ENCODE data around the gene ATXN7L3. TPM values are rescaled to one million over a fixed set of nuclear protein-coding genes. Genes with fewer than 3 reads are reported as not detected.

The ATXN7L3 gene
- total RNA-seq, 2 experiments from 2014 or later: 116 to 120 TPM

GRCh38 chr17:44229090-44229489 is 29.4 kb upstream of the ATXN7L3 start:
- Mint-ChIP-seq H3K27me3 (ENCODE audit: low read depth) (peaks cover 5% of the 10 kb centered on the region), H3K9me3 (ENCODE audit: insufficient read depth) (no peaks in the 10 kb centered on the region), H3K4me3 (no peak overlapping the region), H3K4me1 (ENCODE audit: low read depth) (no peaks in the 10 kb centered on the region), H3K36me3 (ENCODE audit: low read depth) (no peaks in the 10 kb centered on the region), H3K27ac (no peak overlapping the region)
- POLR2A ChIA-PET: interaction anchor here (0.6 to 2.1 kb wide), 3 partner anchors 8 to 31 kb away, joined by 3 to 9 read pairs (median 6); no protein-coding TSS in a partner anchor
- CTCF ChIA-PET: interaction anchor here (1.2 kb wide), 1 partner anchor 19 kb away, joined by 5 read pairs; no protein-coding TSS in a partner anchor
- DNase-seq: no peak
- ATAC-seq: no peak

GRCh38 chr17:44223541-44224071 is 23.9 kb upstream of the ATXN7L3 start:
- DNase-seq: no peak
- CTCF ChIA-PET: interaction anchor here (4.8 kb wide), 1 partner anchor 13 kb away, joined by 45 read pairs; no protein-coding TSS in a partner anchor
- Mint-ChIP-seq H3K27ac (no peak overlapping the region), H3K27me3 (ENCODE audit: low read depth) (no peaks in the 10 kb centered on the region), H3K36me3 (ENCODE audit: low read depth) (peaks cover 6% of the 10 kb centered on the region), H3K4me3 (no peak overlapping the region), H3K9me3 (ENCODE audit: insufficient read depth) (no peaks in the 10 kb centered on the region), H3K4me1 (ENCODE audit: low read depth) (peaks cover 13% of the 10 kb centered on the region)
- ATAC-seq: no peak
- POLR2A ChIA-PET: interaction anchor here (1.0 kb wide), 1 partner anchor 13 kb away, joined by 3 read pairs; no protein-coding TSS in a partner anchor

- peaks cover 13% of the 10 kb centered on the region for H3K4me1 Mint-ChIP-seq (ENCODE audit: low read depth)
- POLR2A ChIA-PET: interaction anchor here (0.7 to 5.2 kb wide), 8 partner anchors 8 to 163 kb away, joined by 3 to 57 read pairs (median 8); partner anchors contain the start of gene TMUB2
- H3K27ac Mint-ChIP-seq: peak overlapping the region; percentile 80
- peak overlapping the region; percentile 79 for H3K4me3 Mint-ChIP-seq
- no peaks in the 10 kb centered on the region for H3K9me3 Mint-ChIP-seq (ENCODE audit: insufficient read depth)
- CTCF ChIA-PET: interaction anchor here (1.2 to 4.8 kb wide), 8 partner anchors 12 to 123 kb away, joined by 4 to 45 read pairs (median 11); partner anchors contain the start of genes GRN and TMUB2
- H3K27me3 Mint-ChIP-seq (ENCODE audit: low read depth): no peaks in the 10 kb centered on the region
- DNase-seq (peak; percentile 60), ATAC-seq (no peak)
- peaks cover 11% of the 10 kb centered on the region for H3K36me3 Mint-ChIP-seq (ENCODE audit: low read depth)
Observed at GRCh38 chr17:44222112-44222869, 22.6 kb upstream of the ATXN7L3 start.

GRCh38 chr17:44221862-44222111 is 22.1 kb upstream of the ATXN7L3 start:
- Mint-ChIP-seq H3K27ac (peak overlapping the region; percentile 80), H3K36me3 (ENCODE audit: low read depth) (peaks cover 16% of the 10 kb centered on the region), H3K4me3 (peak overlapping the region; percentile 79), H3K4me1 (ENCODE audit: low read depth) (peaks cover 17% of the 10 kb centered on the region), H3K27me3 (ENCODE audit: low read depth) (no peaks in the 10 kb centered on the region), H3K9me3 (ENCODE audit: insufficient read depth) (no peaks in the 10 kb centered on the region)
- DNase-seq (no peak), ATAC-seq (no peak)
- ChIA-PET POLR2A (interaction anchor here (0.7 to 6.6 kb wide), 11 partner anchors 9 to 163 kb away, joined by 3 to 59 read pairs (median 8); partner anchors contain the start of genes SLC25A39 and TMUB2), CTCF (interaction anchor here (0.8 to 4.8 kb wide), 11 partner anchors 9 to 124 kb away, joined by 3 to 45 read pairs (median 8); partner anchors contain the start of genes GRN, HDAC5 and TMUB2)

GRCh38 chr17:44221084-44221861 is 21.6 kb upstream of the ATXN7L3 start:
- peak overlapping the region; percentile 80 for H3K27ac Mint-ChIP-seq
- CTCF ChIA-PET: interaction anchor here (0.7 to 4.8 kb wide), 12 partner anchors 10 to 124 kb away, joined by 3 to 45 read pairs (median 8); partner anchors contain the start of genes GRN, HDAC5 and TMUB2

GRCh38 chr17:44220213-44221083 is 20.8 kb upstream of the ATXN7L3 start:
- Mint-ChIP-seq H3K9me3 (ENCODE audit: insufficient read depth) (no peaks in the 10 kb centered on the region), H3K4me1 (ENCODE audit: low read depth) (peaks cover 29% of the 10 kb centered on the region), H3K36me3 (ENCODE audit: low read depth) (peaks cover 29% of the 10 kb centered on the region), H3K4me3 (peak overlapping the region; percentile 88), H3K27me3 (ENCODE audit: low read depth) (no peaks in the 10 kb centered on the region), H3K27ac (peak overlapping the region; percentile 92)
- ATAC-seq (peak; percentile 6), DNase-seq (peak; percentile 62)
- CTCF ChIA-PET: interaction anchor here (0.7 to 4.8 kb wide), 13 partner anchors 10 to 125 kb away, joined by 3 to 45 read pairs (median 7); partner anchors contain the start of genes GRN and TMUB2
- POLR2A ChIA-PET: interaction anchor here (0.6 to 6.6 kb wide), 15 partner anchors 10 to 105 kb away, joined by 3 to 59 read pairs (median 5); partner anchors contain the start of genes HDAC5, SLC25A39 and TMUB2

More at GRCh38 chr17:44221084-44221861, 21.6 kb upstream of the ATXN7L3 start:
- Mint-ChIP-seq H3K9me3 (ENCODE audit: insufficient read depth) (no peaks in the 10 kb centered on the region), H3K4me3 (peak overlapping the region; percentile 79), H3K4me1 (ENCODE audit: low read depth) (peaks cover 21% of the 10 kb centered on the region), H3K27me3 (ENCODE audit: low read depth) (no peaks in the 10 kb centered on the region), H3K36me3 (ENCODE audit: low read depth) (peaks cover 21% of the 10 kb centered on the region)
- DNase-seq: peak; percentile 78
- ATAC-seq: peak; percentile 35
- POLR2A ChIA-PET: interaction anchor here (0.7 to 6.6 kb wide), 12 partner anchors 9 to 164 kb away, joined by 3 to 59 read pairs (median 6); partner anchors contain the start of genes SLC25A39 and TMUB2

- peak; percentile 75 for DNase-seq
- Mint-ChIP-seq H3K27me3 (ENCODE audit: low read depth) (no peaks in the 10 kb centered on the region), H3K9me3 (ENCODE audit: insufficient read depth) (no peaks in the 10 kb centered on the region), H3K4me1 (ENCODE audit: low read depth) (peaks cover 36% of the 10 kb centered on the region), H3K27ac (peak within 1 kb of the TSS; percentile 92), H3K4me3 (peak within 1 kb of the TSS; percentile 97), H3K36me3 (ENCODE audit: low read depth) (peaks cover 36% of the 10 kb centered on the region)
- peak; percentile 26 for ATAC-seq
- ChIA-PET CTCF (interaction anchor here (1.0 to 4.8 kb wide), 8 partner anchors 9 to 111 kb away, joined by 3 to 45 read pairs (median 8); partner anchors contain the start of gene TMUB2), POLR2A (interaction anchor here (0.6 to 6.6 kb wide), 12 partner anchors 9 to 105 kb away, joined by 3 to 59 read pairs (median 4); partner anchors contain the start of genes HDAC5, SLC25A39 and TMUB2)
Observed at GRCh38 chr17:44219616-44220212, 20.0 kb upstream of the ATXN7L3 start, which contains the start of gene UBTF. Gene UBTF (minus strand): TSS chr17:44219675. CDS start chr17:44218229, 1,446 bp downstream.

GRCh38 chr17:44219108-44219615 is 19.5 kb upstream of the ATXN7L3 start:
- H3K9me3 Mint-ChIP-seq (ENCODE audit: insufficient read depth): no peaks in the 10 kb centered on the region

GRCh38 chr17:44218344-44219107 is 18.8 kb upstream of the ATXN7L3 start:
- Mint-ChIP-seq H3K4me1 (ENCODE audit: low read depth) (peaks cover 46% of the 10 kb centered on the region), H3K36me3 (ENCODE audit: low read depth) (peaks cover 48% of the 10 kb centered on the region), H3K27ac (peak overlapping the region; percentile 85), H3K4me3 (peak overlapping the region; percentile 97), H3K27me3 (ENCODE audit: low read depth) (no peaks in the 10 kb centered on the region), H3K9me3 (ENCODE audit: insufficient read depth) (no peaks in the 10 kb centered on the region)
- POLR2A ChIA-PET: interaction anchor here (0.8 to 6.6 kb wide), 6 partner anchors 14 to 107 kb away, joined by 3 to 59 read pairs (median 20); partner anchors contain the start of genes ATXN7L3, SLC25A39 and TMUB2
- ATAC-seq (peak; percentile 60), DNase-seq (peak; percentile 90)
- CTCF ChIA-PET: interaction anchor here (0.7 to 1.8 kb wide), 8 partner anchors 9 to 112 kb away, joined by 3 to 14 read pairs (median 6); no protein-coding TSS in a partner anchor

More at GRCh38 chr17:44219108-44219615, 19.5 kb upstream of the ATXN7L3 start:
- Mint-ChIP-seq H3K36me3 (ENCODE audit: low read depth) (peaks cover 42% of the 10 kb centered on the region), H3K27me3 (ENCODE audit: low read depth) (no peaks in the 10 kb centered on the region), H3K27ac (peak overlapping the region; percentile 34), H3K4me3 (peak overlapping the region; percentile 34), H3K4me1 (ENCODE audit: low read depth) (peaks cover 42% of the 10 kb centered on the region)
- DNase-seq: peak; percentile 77
- POLR2A ChIA-PET: interaction anchor here (0.8 to 6.6 kb wide), 8 partner anchors 17 to 106 kb away, joined by 3 to 59 read pairs (median 4); partner anchors contain the start of genes HDAC5, SLC25A39 and TMUB2
- ATAC-seq: peak; percentile 49
- CTCF ChIA-PET: interaction anchor here (1.0 to 4.8 kb wide), 6 partner anchors 9 to 108 kb away, joined by 3 to 45 read pairs (median 7); partner anchors contain the start of gene TMUB2

Data from activated CD8-positive, alpha-beta T cell treated with anti-CD3 and anti-CD28 coated beads, Interleukin-2, amount 10 ng/mL, durations not matched to agents 7 days and 5 days (primary cell).